GM23338 (cell line): ENCODE results near the gene ZNF346.

Experiments
- CTCF ChIP-seq, 2 experiments: fragments of 200-600 bp in 1 of 2; sonication (generic) in 1 of 2; conservative IDR thresholded peaks; 2 replicates each; pipeline versions ENCODE4 v1.5.1 to v1.6.1; 2016 to 2017; ENCODE audit warnings: antibody characterized with exemption in 2 of 2, low read depth in 2 of 2, mild to moderate bottlenecking in 2 of 2, moderate library complexity in 1 of 2
- JUNB ChIP-seq: IDR thresholded peaks from one replicate; pipeline ENCODE4 v1.6.1; 2016; ENCODE audit warnings: antibody characterized with exemption; ENCODE audit not compliant: unreplicated experiment
- POLR2AphosphoS5 ChIP-seq: IDR thresholded peaks from 2 replicates; pipeline ENCODE4 v1.6.1; 2016; ENCODE audit warnings: antibody characterized with exemption, low read depth
- REST ChIP-seq: IDR thresholded peaks from one replicate; pipeline ENCODE4 v1.6.1; 2018; ENCODE audit warnings: antibody characterized with exemption; ENCODE audit not compliant: unreplicated experiment

- no peak for TF ChIP-seq CTCF (conservative IDR thresholded peaks at IDR 0.05; ENCODE audit: low read depth in 2 of 2)
- TF ChIP-seq JUNB: no peak
- no peak for TF ChIP-seq REST
- TF ChIP-seq POLR2AphosphoS5: peak; percentile 82
Observed at GRCh38 chr5:177006265-177006972, 16.1 kb upstream of the ZNF346 start, which contains the start of gene UIMC1.
